GM23248 (cell line): Measurements from ENCODE around the gene COL23A1.

Experiments used
- EZH2 ChIP-seq: fragments of 200-600 bp; sonication (generic); IDR thresholded peaks from 2 replicates; pipeline ENCODE4 v1.6.1; 2018; ENCODE audit warnings: antibody characterized with exemption, mild to moderate bottlenecking; ENCODE audit not compliant: insufficient read depth, poor library complexity, severe bottlenecking
- EZH2phosphoT487 ChIP-seq: fragments of 200-600 bp; sonication (generic); IDR thresholded peaks from 2 replicates; pipeline ENCODE4 v1.6.1; 2018; ENCODE audit warnings: antibody characterized with exemption, moderate library complexity, mild to moderate bottlenecking, low read depth; ENCODE audit not compliant: insufficient read depth

GRCh38 chr5:178218827-178219226 is 371.4 kb downstream of the COL23A1 start:
- no peak for TF ChIP-seq EZH2
- no peak for TF ChIP-seq EZH2phosphoT487
